DOHH2 (cell line): Measurements from ENCODE around the gene CDS2.

Experiments used
- EZH2phosphoT487 ChIP-seq: fragments of 200-600 bp; sonication (generic); IDR thresholded peaks from 2 replicates; pipeline ENCODE4 v1.6.1; 2017; ENCODE audit warnings: borderline replicate concordance, mild to moderate bottlenecking, antibody characterized with exemption, low read length, moderate library complexity, mixed read lengths
- TF ChIP-seq, protein P1 (sequence below): fragments of 200-600 bp; sonication (generic); IDR thresholded peaks from one replicate; pipeline ENCODE4 v1.5.1; 2014; ENCODE audit warnings: antibody characterized with exemption, mild to moderate bottlenecking, low read depth, low read length; ENCODE audit not compliant: poor library complexity, severe bottlenecking

GRCh38 chr20:5216663-5217062 is 89.9 kb downstream of the CDS2 start:
- TF ChIP-seq, protein P1, sequence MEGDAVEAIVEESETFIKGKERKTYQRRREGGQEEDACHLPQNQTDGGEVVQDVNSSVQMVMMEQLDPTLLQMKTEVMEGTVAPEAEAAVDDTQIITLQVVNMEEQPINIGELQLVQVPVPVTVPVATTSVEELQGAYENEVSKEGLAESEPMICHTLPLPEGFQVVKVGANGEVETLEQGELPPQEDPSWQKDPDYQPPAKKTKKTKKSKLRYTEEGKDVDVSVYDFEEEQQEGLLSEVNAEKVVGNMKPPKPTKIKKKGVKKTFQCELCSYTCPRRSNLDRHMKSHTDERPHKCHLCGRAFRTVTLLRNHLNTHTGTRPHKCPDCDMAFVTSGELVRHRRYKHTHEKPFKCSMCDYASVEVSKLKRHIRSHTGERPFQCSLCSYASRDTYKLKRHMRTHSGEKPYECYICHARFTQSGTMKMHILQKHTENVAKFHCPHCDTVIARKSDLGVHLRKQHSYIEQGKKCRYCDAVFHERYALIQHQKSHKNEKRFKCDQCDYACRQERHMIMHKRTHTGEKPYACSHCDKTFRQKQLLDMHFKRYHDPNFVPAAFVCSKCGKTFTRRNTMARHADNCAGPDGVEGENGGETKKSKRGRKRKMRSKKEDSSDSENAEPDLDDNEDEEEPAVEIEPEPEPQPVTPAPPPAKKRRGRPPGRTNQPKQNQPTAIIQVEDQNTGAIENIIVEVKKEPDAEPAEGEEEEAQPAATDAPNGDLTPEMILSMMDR: no peak
- TF ChIP-seq EZH2phosphoT487: no peak
